Endothelial cell of umbilical vein (primary cell): Measurements from ENCODE around the gene HUNK. TPM values are rescaled to one million over a fixed set of nuclear protein-coding genes. Genes with fewer than 3 reads are reported as not detected.

Experiments
- BruUV-seq: library from RNA; stranded (reverse); fragments of 400-500 nt; replicated peaks from 2 replicates; lab custom pipeline; 2021; lab: Mats Ljungman, UMichigan
- CTCF ChIA-PET: fragments of 300-600, 350-600 bp; sonication (Branson Sonifier 250); formaldehyde crosslinking; loops from one replicate; lab custom pipeline; 2021; ENCODE audit warnings: antibody characterized with exemption, inconsistent platforms; lab: Charles Lee
- POLR2A ChIA-PET: fragments of 300-600, 350-600 bp; sonication (Branson Sonifier 250); formaldehyde crosslinking; loops from one replicate; lab custom pipeline; 2021; ENCODE audit warnings: antibody characterized with exemption, inconsistent platforms; lab: Charles Lee
- DNase-seq: peaks from one replicate; pipeline ENCODE4 v3.0.0-alpha.2; 2011; ENCODE audit warnings: low read depth, low spot score
- FAIRE-seq: peaks from 2 replicates; lab custom pipeline; 2011; peaks lifted over from hg19 to GRCh38; lab: Jason Lieb, UNC
- H2AFZ ChIP-seq: 2 replicates; pipeline ENCODE4 v1.6.0; 2012; ENCODE audit warnings: low read depth, low read length, control low read depth, inconsistent platforms
- H3K27ac ChIP-seq: 2 replicates; pipeline ENCODE4 v1.5.1; 2011; ENCODE audit warnings: low read depth, mild to moderate bottlenecking, control low read depth, low read length, moderate library complexity; ENCODE audit not compliant: insufficient read depth
- H3K27me3 ChIP-seq, 2 experiments: 2 replicates each; pipeline versions ENCODE4 v1.6.0 to v1.6.1; 2011; ENCODE audit warnings: low read length in 2 of 2, mixed read lengths in 1 of 2; ENCODE audit not compliant: control insufficient read depth in 2 of 2, insufficient read depth in 2 of 2
- H3K36me3 ChIP-seq, 2 experiments: 2 replicates in 1 of 2; 3 replicates in 1 of 2; pipeline ENCODE4 v1.5.1; 2011; ENCODE audit warnings: low read length in 2 of 2, mild to moderate bottlenecking in 1 of 2, moderate library complexity in 1 of 2; ENCODE audit not compliant: control insufficient read depth in 2 of 2, insufficient read depth in 2 of 2; ENCODE audit errors: extremely low read depth in 1 of 2
- H3K4me1 ChIP-seq: 3 replicates; pipeline ENCODE4 v1.5.1; 2011; ENCODE audit warnings: mild to moderate bottlenecking, low read length; ENCODE audit not compliant: control insufficient read depth, insufficient read depth; ENCODE audit errors: extremely low read depth
- H3K4me2 ChIP-seq: 2 replicates; pipeline ENCODE4 v1.6.1; 2011; ENCODE audit warnings: low read length, control low read depth, mixed read lengths; ENCODE audit not compliant: insufficient read depth
- H3K4me3 ChIP-seq, 3 experiments: fragments of 200-600 bp in 1 of 3; sonication (generic), shearing (Covaris generic) in 1 of 3; replicated peaks in 1 of 3; 2 replicates each; pipeline ENCODE4 v1.5.1; 2011 to 2016; ENCODE audit warnings: control low read depth in 3 of 3, low read length in 3 of 3, mild to moderate bottlenecking in 2 of 3, inconsistent platforms in 1 of 3, low read depth in 1 of 3, moderate library complexity in 1 of 3; ENCODE audit not compliant: insufficient read depth in 1 of 3
- H3K79me2 ChIP-seq: 2 replicates; pipeline ENCODE4 v1.6.0; 2012; ENCODE audit warnings: low read length, inconsistent platforms; ENCODE audit not compliant: control insufficient read depth, insufficient read depth
- H3K9ac ChIP-seq: replicated peaks from 2 replicates; pipeline ENCODE3; 2011; ENCODE audit warnings: low read length, control low read depth; ENCODE audit not compliant: insufficient read depth; ENCODE audit errors: extremely low read depth
- H3K9me1 ChIP-seq: replicated peaks from 3 replicates; pipeline ENCODE4 v1.6.0; 2011; ENCODE audit warnings: mild to moderate bottlenecking, low read length; ENCODE audit not compliant: control insufficient read depth, insufficient read depth; ENCODE audit errors: extremely low read depth
- H3K9me3 ChIP-seq: replicated peaks from 2 replicates; pipeline ENCODE4 v1.5.1; 2012; ENCODE audit warnings: low read length, inconsistent platforms; ENCODE audit not compliant: control insufficient read depth, insufficient read depth
- H4K20me1 ChIP-seq: replicated peaks from 2 replicates; pipeline ENCODE3; 2011; ENCODE audit warnings: mild to moderate bottlenecking, low read length; ENCODE audit not compliant: control insufficient read depth, insufficient read depth; ENCODE audit errors: extremely low read depth
- EZH2 ChIP-seq: IDR thresholded peaks from 2 replicates; pipeline ENCODE4 v1.6.1; 2012; ENCODE audit warnings: borderline replicate concordance, low read depth, mild to moderate bottlenecking, moderate library complexity, low read length, inconsistent platforms; ENCODE audit not compliant: severe bottlenecking
- FOS ChIP-seq: IDR thresholded peaks from 2 replicates; pipeline ENCODE4 v1.6.1; 2011; ENCODE audit warnings: mild to moderate bottlenecking, low read length, moderate library complexity, borderline replicate concordance; ENCODE audit not compliant: insufficient read depth
- GATA2 ChIP-seq: IDR thresholded peaks from 2 replicates; pipeline ENCODE4 v1.7.0; 2011; ENCODE audit warnings: low read depth, mild to moderate bottlenecking, moderate library complexity, mixed read lengths, low read length; ENCODE audit not compliant: insufficient read length, insufficient read depth
- JUN ChIP-seq: IDR thresholded peaks from 2 replicates; pipeline ENCODE4 v1.6.1; 2011; ENCODE audit warnings: borderline replicate concordance, low read depth; ENCODE audit not compliant: insufficient read length, insufficient read depth
- MYC ChIP-seq: IDR thresholded peaks from one replicate; pipeline ENCODE4 v1.6.1; 2011; ENCODE audit warnings: mild to moderate bottlenecking, low read depth, low read length
- POLR2A ChIP-seq: IDR thresholded peaks from 2 replicates; pipeline ENCODE4 v1.6.1; 2012; ENCODE audit warnings: low read depth, mild to moderate bottlenecking, control low read depth, low read length
- POLR2AphosphoS5 ChIP-seq: IDR thresholded peaks from 2 replicates; pipeline ENCODE4 v1.6.1; 2012; ENCODE audit warnings: low read depth, mild to moderate bottlenecking, control low read depth, low read length, moderate library complexity; ENCODE audit not compliant: insufficient read depth
- dilution Hi-C: fragments of 300-500 bp; cut with MboI; formaldehyde crosslinking; loops from one replicate; pipeline ENCODE4 v1.15.0; 2019; ENCODE audit warnings: low sequenced_read_pairs; ENCODE audit not compliant: extremely low pct_ligation_motif_present
- intact Hi-C: fragments of 100-400 bp; cut with micrococcal nuclease; formaldehyde crosslinking; loops from one replicate; pipeline ENCODE4 v1.10.0; 2022
- polyA plus RNA-seq, 4 experiments: library from polyadenylated mRNA; depleted of rRNA in 3 of 4; stranded (reverse) in 3 of 4; unstranded in 1 of 4; fragments of >200 nt; gene quantifications; 2 replicates each; pipeline versions ENCODE4 v1.2.1 to v1.2.3, GENCODE V29; 2011 to 2012; ENCODE audit warnings: missing spikeins in 1 of 4
- total RNA-seq: library from RNA; stranded (reverse); gene quantifications from 2 replicates; pipeline ENCODE4 v1.2.3, GENCODE V29; 2021
- TF ChIP-seq, protein P1 (sequence below): IDR thresholded peaks from 2 replicates; pipeline ENCODE4 v1.6.1; 2011; ENCODE audit not compliant: insufficient read depth, insufficient read length
- TF ChIP-seq, protein P2 (sequence below), 2 donors: IDR thresholded peaks; 1 replicate in 1 of 2; 2 replicates in 1 of 2; pipeline ENCODE4 v1.5.1; 2011; ENCODE audit warnings: low read length in 2 of 2, mild to moderate bottlenecking in 2 of 2, moderate library complexity in 2 of 2, control low read depth in 1 of 2, inconsistent platforms in 1 of 2, low read depth in 1 of 2; ENCODE audit not compliant: insufficient read depth in 1 of 2; ENCODE audit errors: extremely low read depth in 1 of 2

Gene HUNK
- total and polyA plus RNA-seq, 2 donors (not counting 3 experiments of a cell fraction or from before 2014, with no cell fraction given), result not detected

DNA sequence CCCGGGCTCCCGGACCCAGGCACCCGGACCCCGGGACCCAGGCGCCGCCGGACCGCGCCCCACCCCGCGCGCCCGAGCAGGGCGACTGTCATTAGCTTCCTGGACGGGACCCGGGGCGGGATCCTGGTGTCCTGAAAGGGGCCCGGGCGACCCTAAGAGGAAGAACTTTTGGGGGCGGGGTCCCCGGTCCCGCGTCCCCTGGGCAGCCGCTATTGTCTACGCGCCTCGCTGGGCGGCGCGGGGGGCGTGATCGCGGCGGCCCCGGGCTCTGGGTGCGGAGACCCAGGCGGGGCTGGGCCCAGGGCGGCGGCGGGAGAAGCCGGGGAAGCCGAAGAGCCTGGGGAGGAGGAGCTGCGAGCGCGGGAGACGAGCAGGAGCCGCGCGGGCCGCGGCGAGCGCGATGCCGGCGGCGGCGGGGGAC lies 465 bp downstream of the HUNK start:
- no TSS peak for BruUV-seq
- no peaks in the 10 kb centered on the region for H3K9me3 ChIP-seq
- no peak overlapping the region for H3K4me2 ChIP-seq
- no peaks in the 10 kb centered on the region for H4K20me1 ChIP-seq
- no peaks in the 10 kb centered on the region for H3K79me2 ChIP-seq
- no peak overlapping the region for H3K27ac ChIP-seq
- DNase-seq (no peak), FAIRE-seq (no peak)
- no peaks in the 10 kb centered on the region for H3K9me1 ChIP-seq
- ChIA-PET CTCF (interaction anchor here (1.2 to 11.5 kb wide), 2 partner anchors 10 to 385 kb away, joined by 3 to 208 read pairs; no protein-coding TSS in a partner anchor), POLR2A (no interaction called here)
- intact Hi-C loops, result no loop called here
- no peak overlapping the region for H3K9ac ChIP-seq
- peaks cover 8% of the 10 kb centered on the region for H3K4me1 ChIP-seq
- TF ChIP-seq, protein P1, sequence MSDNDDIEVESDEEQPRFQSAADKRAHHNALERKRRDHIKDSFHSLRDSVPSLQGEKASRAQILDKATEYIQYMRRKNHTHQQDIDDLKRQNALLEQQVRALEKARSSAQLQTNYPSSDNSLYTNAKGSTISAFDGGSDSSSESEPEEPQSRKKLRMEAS, result no peak
- TF ChIP-seq POLR2A, result no peak
- TF ChIP-seq FOS, result no peak
- TF ChIP-seq POLR2AphosphoS5, result no peak
- TF ChIP-seq GATA2, result no peak
- TF ChIP-seq, protein P2, sequence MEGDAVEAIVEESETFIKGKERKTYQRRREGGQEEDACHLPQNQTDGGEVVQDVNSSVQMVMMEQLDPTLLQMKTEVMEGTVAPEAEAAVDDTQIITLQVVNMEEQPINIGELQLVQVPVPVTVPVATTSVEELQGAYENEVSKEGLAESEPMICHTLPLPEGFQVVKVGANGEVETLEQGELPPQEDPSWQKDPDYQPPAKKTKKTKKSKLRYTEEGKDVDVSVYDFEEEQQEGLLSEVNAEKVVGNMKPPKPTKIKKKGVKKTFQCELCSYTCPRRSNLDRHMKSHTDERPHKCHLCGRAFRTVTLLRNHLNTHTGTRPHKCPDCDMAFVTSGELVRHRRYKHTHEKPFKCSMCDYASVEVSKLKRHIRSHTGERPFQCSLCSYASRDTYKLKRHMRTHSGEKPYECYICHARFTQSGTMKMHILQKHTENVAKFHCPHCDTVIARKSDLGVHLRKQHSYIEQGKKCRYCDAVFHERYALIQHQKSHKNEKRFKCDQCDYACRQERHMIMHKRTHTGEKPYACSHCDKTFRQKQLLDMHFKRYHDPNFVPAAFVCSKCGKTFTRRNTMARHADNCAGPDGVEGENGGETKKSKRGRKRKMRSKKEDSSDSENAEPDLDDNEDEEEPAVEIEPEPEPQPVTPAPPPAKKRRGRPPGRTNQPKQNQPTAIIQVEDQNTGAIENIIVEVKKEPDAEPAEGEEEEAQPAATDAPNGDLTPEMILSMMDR (IDR thresholded peaks at IDR 0.05; ENCODE audit: extremely low read depth in 1 of 2, insufficient read depth in 1 of 2, low read depth in 1 of 2, low read length in 2 of 2), result no peak
- TF ChIP-seq MYC, result no peak
- TF ChIP-seq EZH2, result no peak
- no peak for TF ChIP-seq JUN
- H3K36me3 ChIP-seq, result no peaks in the 10 kb centered on the region
- H2AFZ ChIP-seq, result peak overlapping the region; percentile 4
- peak overlapping the region in 1 of 3 experiments; percentile 29 for H3K4me3 ChIP-seq
- peaks cover 27 to 44% of the 10 kb centered on the region in 2 experiments for H3K27me3 ChIP-seq
- dilution Hi-C loops, result no loop called here
